ENCODE data around the gene PSORS1C2. TPM values are rescaled to one million over a fixed set of nuclear protein-coding genes. Genes with fewer than 3 reads are reported as not detected.

PSORS1C2 gene
- total RNA-seq, 1 donor from 2014 or later = not detected

GRCh38 chr6:31092238-31092637, 46.6 kb downstream of the PSORS1C2 start:
- intact Hi-C loops (cut with DNase I) = loop anchor here (5.0 kb wide), 1 partner anchor 35 kb away; no protein-coding TSS in a partner anchor
- no peak for DNase-seq (ENCODE audit: low spot score)

GRCh38 chr6:31091680-31092079, 47.2 kb downstream of the PSORS1C2 start:
- intact Hi-C loops (cut with DNase I) = loop anchor here (5.0 kb wide), 1 partner anchor 36 kb away; no protein-coding TSS in a partner anchor
- DNase-seq (ENCODE audit: low spot score) = no peak

GRCh38 chr6:31090973-31091364, 47.9 kb downstream of the PSORS1C2 start:
- intact Hi-C loops (cut with DNase I) = loop anchor here (5.0 kb wide), 1 partner anchor 36 kb away; no protein-coding TSS in a partner anchor

GRCh38 chr6:31090275-31090972, 48.4 kb downstream of the PSORS1C2 start:
- no peak for DNase-seq (ENCODE audit: low spot score)
- intact Hi-C loops (cut with DNase I) = loop anchor here (5.0 kb wide), 1 partner anchor 37 kb away; no protein-coding TSS in a partner anchor

More at GRCh38 chr6:31090973-31091364, 47.9 kb downstream of the PSORS1C2 start:
- DNase-seq (ENCODE audit: low spot score) = no peak

Other genes with a start within 250 kb of the PSORS1C2 start
- 16.0 TPM for gene GTF2H4, start 230.9 kb downstream of the PSORS1C2 start, total RNA-seq
- gene VARS2, start 224.8 kb downstream of the PSORS1C2 start, total RNA-seq = 24.7 TPM
- not detected for gene SFTA2, start 206.9 kb downstream of the PSORS1C2 start, total RNA-seq
- not detected for gene MUCL3, start 198.1 kb downstream of the PSORS1C2 start, total RNA-seq
- gene MUC21, start 155.3 kb downstream of the PSORS1C2 start, total RNA-seq = not detected
- gene MUC22, start 128.6 kb downstream of the PSORS1C2 start, total RNA-seq = not detected
- gene C6orf15, start 26.5 kb downstream of the PSORS1C2 start, total RNA-seq = not detected
- 3.9 TPM for gene PSORS1C1, start 24.3 kb downstream of the PSORS1C2 start, total RNA-seq
- gene CDSN, start 18.6 kb downstream of the PSORS1C2 start, total RNA-seq = not detected
- 11.1 TPM for gene CCHCR1, start 18.7 kb upstream of the PSORS1C2 start, total RNA-seq
- gene TCF19, start 19.5 kb upstream of the PSORS1C2 start, total RNA-seq = 2.4 TPM
- 1.0 TPM for gene POU5F1, start 31.6 kb upstream of the PSORS1C2 start, total RNA-seq
- gene HLA-C, start 133.0 kb upstream of the PSORS1C2 start, total RNA-seq = 237 TPM
- gene HLA-B, start 218.1 kb upstream of the PSORS1C2 start, total RNA-seq = 409 TPM

All from cardiac septum (tissue), 1 donor.